Measurements from ENCODE around the gene ST3GAL2. TPM values are rescaled to one million over a fixed set of nuclear protein-coding genes. Genes with fewer than 3 reads are reported as not detected.
"Not testable (repeated sequence)": the region's sequence is repeated elsewhere in the genome, so short reads cannot be mapped to it uniquely, and the experiment has no call there.

The ST3GAL2 gene
- total RNA-seq, 1 experiment from 2014 or later, result 18.5 TPM

DNA sequence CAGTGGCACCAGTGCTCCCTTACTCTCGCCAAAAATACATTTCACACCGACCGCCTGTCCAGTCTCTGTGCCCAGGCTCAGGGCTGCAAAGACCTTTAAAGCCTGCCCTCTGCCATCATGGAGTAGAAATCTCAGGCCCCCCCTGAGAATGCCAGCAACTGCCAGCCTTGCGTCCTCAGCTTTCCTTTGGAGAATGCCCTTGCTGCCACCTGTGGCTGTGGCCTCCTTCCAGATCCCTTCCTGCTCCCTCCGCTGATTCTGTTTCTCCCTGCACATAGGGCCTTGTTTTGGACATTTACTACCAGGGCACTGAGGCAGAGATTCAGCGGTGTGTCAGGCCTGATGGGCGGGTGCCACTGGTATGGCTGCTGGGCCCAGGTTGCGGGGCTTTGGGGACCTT lies 28.7 kb upstream of the ST3GAL2 start:
- DNase-seq (ENCODE audit: low read depth), result no peak

DNA sequence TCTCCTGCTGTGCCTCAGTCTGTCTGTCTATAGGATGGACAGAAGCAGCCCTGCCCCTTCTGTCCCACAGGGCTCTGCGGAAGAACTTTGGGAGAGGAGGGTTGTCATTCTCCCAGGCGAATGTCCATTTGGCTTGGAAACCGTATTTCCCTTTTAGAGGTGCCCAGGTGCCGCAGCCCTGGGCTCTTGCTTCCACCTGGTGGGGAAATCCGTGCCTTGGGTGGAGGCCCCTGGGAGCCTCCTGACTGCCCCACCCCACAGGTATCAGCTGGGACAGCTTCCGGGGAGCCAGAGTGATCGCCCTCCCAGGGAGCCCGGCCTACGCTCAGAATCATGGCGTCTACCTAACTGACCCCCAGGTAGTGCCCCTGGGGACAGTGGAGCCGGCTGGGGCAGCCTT lies 28.2 kb upstream of the ST3GAL2 start:
- no peak for DNase-seq (ENCODE audit: low read depth)

DNA sequence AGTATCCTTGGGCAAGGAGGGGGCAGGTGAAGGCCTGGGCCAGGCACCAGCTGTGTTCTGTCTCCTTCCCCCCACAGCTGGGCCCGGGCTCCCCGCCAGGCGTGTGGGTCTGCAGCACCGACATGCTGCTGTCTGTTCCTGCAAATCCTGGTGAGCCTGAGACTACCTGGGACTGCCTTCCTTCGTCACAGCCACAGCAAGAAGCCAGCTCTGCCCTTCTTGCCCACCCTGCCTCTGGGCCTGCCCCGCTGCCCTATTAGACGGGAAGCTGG lies 27.8 kb upstream of the ST3GAL2 start:
- DNase-seq (ENCODE audit: low read depth), result no peak

DNA sequence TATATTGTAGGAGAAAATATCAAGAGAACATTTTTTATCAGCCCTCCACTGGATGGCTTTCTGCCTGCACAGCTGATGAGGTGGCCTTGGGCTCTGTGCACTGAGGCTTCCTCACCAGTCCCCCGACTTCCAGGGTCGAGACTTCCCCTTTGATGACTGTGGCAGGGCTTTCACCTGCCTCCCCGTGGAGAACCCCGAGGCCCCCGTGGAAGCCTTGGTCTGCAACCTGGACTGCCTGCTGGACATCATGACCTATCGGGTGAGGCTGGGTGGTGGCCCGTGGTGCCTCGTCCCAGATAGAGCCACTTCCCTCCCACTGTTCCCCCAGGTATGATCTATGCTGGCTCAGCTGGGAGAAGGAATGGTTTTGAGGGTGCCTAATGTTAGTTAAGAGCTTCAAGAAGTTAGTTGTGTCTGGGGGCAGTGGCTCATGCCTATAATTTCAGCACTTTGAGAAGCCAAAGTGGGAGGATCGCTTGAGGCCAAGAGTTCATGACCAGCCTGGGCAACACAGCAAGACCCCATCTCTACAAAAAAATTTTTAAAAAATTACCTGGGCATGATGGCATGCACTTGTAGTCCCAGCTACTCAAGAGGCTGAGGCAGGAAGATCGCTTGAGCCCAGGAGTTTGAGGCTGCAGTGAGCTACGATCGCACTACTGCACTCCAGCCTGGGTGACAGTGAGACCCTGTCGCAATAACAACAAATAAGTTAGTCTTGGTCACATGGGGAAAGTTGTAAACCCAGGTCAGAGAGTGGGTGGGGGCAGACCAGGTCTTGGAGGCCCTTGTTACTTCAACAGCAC lies 27.3 kb upstream of the ST3GAL2 start:
- no peak for DNase-seq (ENCODE audit: low read depth)

DNA sequence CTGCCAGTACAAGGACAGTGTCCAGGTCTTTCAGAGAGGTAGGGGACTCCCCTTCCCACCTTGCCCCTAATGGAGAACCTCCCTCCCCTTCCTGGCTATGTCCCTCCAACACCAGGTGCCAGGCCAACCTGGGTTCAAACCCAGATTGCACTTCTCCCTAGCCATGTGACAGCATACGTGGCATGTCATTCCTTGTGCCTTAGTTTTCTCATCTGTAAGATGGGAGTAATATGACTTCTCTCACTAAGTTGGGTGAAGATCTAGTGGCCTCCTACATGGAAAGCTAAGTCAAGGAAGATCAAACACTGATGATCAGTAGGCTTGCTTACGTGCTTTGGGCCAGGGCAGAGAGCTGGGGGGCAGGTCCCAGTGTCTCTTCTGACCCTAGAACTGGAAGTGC lies 24.3 kb upstream of the ST3GAL2 start:
- DNase-seq (ENCODE audit: low read depth), result no peak

DNA sequence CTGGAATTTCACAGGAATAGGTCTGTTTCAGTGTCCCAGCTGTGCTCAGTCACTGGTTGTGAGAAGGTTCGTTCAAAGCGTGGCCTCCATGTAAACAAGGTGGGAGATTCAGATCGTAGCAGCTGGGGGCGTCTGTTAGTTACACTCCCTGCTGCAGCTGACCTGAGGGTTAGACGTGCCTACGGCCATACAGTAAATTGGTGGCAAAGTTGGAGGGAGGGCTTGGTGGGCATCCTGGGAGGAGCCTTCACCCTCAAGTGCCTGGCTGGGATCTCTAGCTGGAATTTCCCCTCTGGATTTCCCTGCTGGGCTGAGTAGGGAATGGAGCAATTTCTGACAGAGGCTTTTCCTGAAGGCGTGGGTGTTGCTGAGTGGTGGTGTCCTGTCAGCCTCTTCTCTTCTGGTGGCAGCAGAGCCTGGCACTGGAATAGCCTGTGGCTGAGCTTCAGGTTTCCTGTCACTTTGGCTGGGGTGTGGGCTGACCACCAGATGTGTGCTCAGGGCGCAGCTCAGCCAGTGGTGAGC lies 21.9 kb upstream of the ST3GAL2 start:
- peak; percentile 68 for DNase-seq (ENCODE audit: low read depth)

DNA sequence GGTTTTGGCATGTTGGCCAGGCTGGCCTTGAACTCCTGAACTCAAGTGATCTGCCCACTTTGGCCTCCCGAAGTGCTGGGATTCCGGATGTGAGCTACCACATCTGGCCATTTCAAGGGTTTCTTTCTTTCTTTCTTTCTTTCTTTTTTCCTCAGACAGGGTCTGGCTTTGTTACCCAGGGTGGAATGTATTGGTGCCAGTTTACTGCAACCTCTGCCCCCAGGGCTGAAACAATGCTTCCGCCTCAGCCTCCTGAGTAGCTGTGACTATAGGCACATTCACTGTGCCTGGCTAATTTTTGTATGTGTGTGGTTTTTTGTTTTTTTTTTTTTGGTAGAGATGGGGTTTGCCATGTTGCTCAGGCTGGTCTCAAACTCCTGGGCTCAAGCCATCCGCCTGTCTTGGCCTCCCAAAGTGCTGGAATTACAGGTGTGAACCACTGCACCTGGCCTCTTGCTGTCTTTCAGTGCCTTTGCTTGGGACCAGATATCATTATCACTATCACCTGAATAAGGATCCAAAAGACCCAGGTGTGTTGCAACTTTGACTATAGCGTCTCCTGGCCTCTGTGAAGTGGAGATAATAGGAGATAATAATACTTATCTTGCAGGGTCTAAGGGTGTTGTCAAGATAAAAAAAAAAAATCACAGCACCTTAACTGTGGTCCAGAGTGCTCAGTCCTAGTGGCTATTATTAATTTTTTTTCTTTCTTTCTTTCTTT lies 18.7 kb upstream of the ST3GAL2 start:
- peak; percentile 24 for DNase-seq (ENCODE audit: low read depth)

DNA sequence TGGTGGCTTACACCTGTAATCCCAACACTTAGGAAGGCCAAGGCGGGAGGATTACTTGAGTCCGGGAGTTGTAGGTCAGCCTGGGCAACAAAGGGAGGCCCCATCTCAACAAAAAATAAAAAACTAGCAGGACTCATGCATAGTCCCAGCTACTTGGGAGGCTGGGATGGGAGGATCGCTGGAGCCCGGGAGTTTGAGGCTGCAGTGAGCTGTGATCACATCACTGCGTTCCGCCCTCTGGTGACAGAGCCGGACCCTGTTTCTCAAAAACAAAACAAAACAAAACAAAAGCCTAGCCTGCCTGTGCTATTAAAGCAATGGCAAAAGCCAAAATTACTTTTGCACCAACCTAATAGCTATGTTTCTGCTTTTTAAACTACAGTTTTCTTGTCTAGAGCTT lies 17.0 kb upstream of the ST3GAL2 start:
- DNase-seq (ENCODE audit: low read depth), result no peak

DNA sequence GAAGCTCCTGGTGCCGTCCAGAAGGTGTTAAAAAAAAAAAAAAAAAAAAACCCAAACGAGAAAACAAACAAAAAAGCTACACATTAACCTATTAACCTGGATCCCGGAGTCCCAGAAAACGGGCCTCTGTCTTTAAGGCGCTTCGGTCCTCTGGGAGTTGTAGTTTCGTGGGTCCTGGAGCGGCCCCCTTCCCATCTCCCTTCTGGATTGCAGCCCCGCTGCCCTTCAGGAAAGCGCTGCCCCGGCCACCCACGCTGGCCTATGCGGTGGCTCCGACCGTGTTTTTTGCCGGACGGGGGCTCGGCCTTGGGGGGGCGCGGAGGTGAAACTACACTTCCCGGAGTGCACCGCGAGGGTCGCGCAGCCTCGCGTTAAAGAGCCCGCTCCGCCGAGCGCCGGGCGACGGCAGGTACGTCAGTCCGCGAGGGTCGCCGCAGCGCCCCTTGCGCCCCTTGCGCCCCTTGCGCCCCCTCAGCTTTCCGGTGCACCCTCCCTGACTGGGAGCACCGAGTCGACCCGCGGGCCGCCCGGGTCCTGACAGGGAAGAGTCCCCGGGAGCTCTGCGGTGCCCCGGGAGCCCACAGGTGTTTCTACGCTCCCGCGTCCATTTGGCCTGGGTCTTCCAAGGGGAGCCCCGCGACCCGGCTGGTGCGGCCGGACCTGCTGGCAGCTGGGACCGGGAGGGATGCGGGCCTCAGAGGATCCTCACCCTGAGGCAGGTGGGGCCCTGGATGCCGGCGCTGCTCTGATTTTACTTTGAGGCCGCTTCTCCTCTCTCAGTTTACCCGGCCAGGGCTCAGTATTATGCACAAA lies 15.5 kb upstream of the ST3GAL2 start, which contains the start of gene FCSK:
FCSK (plus strand) TSS at position 374 of the 813 bp plus-strand sequence. CDS start 8,596 bp downstream, outside the sequence.
- peak; percentile 61 for DNase-seq (ENCODE audit: low read depth)

DNA sequence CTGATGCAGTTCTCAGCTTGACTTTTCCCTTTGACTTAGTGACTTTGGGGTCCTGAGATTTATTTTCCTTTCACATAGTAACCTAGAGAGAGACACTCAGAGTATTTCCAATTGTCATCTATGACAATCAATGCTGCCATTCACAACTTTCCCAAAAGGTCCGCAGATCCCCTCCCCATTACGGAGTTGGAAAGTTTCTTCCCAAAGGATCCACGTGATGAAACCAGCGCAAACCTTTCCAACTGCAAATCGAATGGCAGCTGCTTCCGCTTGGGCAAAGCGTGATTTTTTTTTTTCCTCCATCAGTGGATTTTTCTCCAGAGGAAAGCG lies 15.0 kb upstream of the ST3GAL2 start:
- DNase-seq (ENCODE audit: low read depth), result peak; percentile 43

DNA sequence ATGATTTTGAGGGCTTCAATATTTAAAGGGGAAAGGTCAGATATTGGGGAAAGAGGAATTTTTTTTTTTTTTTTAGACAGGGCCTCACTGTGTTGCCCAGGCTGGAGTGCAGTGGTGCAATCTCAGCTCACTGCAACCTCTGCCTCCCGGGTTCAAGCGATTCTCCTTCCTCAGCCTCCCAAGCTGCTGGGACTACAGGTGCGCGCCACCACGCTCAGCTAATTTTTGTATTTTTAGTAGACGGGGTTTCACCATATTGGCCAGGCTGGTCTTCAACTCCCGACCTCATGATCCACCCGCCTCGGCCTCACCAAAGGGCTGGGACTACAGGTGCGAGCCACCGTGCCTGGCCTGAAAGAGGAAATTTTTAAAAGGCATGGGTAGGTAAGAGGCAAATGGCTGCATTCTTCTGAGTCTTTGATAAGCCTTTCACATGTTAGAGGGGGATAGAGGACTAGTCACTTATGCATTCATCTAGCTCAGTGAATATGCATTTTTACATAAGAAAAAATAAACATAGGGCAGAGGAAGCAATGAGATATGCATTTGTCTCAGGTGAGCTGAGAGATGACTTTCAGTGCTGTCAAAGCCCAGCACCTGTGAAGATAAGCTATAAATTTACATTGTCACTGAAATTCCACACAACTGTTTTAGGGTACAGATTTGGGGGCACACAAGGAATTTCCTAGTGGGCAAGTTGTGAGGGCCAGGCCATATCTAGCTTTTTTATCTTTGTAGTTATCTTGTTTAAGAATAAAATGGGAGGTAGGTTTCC lies 14.4 kb upstream of the ST3GAL2 start:
- no peak for DNase-seq (ENCODE audit: low read depth)

DNA sequence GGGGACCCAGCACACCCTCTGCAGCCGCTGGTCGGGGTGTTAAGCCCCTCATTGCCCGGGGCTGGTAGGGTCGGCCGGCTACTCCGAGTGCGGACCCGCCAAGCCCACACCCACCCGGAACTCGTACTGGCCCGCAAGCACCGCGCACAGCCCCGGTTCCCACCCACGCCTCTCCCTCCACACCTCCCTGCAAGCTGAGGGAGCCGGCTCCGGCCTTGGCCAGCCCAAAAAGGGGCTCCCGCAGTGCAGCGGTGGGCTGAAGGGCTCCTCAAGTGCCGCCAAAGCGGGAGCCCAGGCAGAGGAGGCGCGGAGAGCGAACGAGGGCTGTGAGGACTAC lies 12.1 kb upstream of the ST3GAL2 start:
- not testable (repeated sequence) for DNase-seq (ENCODE audit: low read depth)

DNA sequence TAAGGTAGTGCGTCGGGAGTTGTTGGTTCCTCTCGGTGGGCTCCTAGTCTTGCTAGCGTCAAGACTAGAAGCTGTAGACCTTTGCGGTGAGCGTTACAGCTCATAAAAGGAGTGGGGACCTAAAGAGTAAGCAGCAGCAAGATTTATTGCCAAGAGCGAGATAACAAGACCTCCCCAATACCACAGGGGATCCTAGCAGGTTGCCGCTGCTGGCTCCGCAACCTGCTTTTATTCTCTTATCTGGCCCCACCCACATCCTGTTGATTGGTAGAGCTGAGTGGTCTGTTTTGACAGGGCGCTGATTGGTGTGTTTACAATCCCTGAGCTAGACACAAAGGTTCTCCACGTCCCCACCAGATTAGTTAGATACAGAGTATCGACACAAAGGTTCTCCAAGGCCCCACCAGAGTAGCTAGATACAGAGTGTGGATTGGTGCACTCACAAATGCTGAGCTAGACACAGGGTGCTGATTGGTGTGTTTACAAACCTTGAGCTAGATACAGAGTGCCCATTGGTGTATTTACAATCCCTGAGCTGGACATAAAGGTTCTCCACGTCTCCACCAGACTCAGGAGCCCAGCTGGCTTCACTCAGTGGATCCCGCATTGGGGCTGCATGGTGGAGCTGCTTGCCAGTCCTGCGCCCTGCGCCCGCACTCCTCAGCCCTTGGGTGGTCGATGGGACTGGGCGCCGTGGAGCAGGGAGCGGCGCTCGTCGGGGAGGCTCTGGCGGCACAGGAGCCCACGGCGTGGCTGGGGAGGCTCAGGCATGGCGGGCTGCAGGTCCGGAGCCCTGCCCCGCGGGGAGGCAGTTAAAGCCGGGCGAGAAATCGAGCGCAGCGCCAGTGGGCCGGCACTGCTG lies 11.5 kb upstream of the ST3GAL2 start:
- DNase-seq (ENCODE audit: low read depth), result not testable (repeated sequence)

DNA sequence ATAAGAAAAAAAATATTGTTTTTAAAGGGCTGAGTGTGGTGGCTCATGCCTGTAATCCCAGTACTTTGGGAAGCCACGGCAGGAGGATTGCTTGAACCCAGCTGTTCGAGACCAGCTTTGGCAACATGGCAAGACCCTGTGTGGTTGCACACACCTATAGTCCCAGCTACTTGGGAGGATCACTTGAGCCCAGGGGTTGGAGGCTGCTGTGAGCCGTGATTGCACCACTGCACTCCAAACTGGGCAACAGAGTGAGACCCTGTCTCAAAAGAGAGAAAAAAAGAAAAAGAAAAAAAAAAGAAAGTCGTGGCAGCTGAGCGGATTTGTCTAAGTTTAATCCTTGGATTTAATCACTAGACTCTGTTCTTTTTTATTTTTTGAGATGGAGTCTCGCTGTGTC lies 9.2 kb upstream of the ST3GAL2 start:
- DNase-seq (ENCODE audit: low read depth), result no peak

DNA sequence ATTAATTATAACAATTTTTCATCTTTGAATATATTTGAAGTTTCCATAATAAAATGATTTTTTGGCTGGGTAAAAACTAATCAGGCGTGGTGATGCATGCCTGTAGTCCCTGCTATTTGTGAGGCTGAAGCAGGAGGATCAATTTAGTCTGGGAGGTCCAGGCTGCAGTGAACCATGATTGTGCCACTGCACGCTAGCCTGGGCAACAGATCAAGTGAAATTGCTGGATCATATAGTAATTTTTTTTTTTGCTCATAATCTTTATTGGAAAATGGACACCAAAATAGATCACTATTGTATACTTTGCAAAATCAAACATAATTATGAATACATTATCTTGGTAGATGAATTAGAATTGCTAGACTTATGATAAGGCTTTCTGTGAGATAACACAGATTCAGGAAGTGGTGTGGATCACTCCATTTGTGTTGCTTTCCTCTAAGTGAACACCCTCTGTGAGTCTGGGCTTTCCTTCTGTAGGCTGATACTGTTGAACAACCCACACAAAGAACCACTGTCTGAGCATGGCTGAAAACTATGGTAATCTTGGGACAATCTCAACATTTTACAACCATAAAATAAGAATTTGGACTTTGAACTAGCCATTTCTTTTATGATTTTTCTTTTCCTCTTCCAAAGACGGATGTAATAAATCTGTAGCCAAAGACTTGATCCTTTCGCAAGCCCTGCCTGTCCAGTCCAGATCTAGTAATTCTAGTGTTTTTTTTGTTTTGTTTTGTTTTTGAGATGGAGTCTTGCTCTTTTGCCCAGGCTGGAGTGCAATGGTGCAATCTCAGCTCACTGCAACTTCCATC lies 5.6 kb upstream of the ST3GAL2 start:
- DNase-seq (ENCODE audit: low read depth), result no peak

DNA sequence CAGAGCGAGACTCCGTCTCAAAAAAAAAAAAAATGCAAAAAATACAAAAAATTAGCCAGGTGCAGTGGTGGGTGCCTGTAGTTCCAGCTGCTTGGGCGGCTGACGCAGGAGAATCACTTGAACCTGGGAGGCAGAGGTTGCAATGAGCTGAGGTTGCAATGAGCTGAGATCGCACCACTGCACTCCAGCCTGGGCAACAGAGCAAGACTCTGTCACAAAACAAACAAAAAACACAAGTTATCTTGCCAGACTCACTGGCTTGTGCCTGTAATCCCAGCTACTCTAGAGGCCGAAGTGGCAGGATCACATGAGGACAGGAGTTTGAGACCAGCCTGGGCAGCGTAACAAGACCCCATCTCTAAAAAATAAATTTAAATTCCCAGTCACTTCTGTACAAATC lies 3.4 kb upstream of the ST3GAL2 start:
- DNase-seq (ENCODE audit: low read depth), result no peak

DNA sequence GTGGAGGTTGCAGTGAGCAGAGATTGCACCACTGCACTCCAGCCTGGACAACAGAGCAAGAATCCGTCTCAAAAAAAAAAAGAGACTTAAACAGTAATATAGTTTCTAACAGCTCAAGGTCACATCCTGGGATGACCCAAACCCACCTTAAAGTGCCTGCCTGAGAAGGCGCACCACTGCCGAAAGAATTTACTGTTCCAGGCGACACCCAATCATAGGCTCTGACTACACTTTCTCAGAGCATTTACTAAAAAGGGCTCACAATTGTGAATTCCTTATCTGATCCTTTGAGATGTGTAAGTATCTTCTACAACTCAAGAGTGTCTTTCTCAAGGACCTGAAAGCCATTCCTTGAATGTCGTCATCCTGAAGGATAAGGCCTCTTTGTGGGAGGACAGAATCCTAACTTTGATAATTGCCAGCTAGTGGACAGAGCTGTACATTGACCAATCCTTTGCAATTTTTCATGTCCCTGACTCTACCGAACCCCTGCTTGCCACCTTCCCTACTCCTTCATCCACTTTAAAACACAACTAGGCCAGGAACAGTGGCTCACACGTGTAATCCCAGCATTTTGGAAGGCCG lies 2.6 kb upstream of the ST3GAL2 start:
- no peak for DNase-seq (ENCODE audit: low read depth)

DNA sequence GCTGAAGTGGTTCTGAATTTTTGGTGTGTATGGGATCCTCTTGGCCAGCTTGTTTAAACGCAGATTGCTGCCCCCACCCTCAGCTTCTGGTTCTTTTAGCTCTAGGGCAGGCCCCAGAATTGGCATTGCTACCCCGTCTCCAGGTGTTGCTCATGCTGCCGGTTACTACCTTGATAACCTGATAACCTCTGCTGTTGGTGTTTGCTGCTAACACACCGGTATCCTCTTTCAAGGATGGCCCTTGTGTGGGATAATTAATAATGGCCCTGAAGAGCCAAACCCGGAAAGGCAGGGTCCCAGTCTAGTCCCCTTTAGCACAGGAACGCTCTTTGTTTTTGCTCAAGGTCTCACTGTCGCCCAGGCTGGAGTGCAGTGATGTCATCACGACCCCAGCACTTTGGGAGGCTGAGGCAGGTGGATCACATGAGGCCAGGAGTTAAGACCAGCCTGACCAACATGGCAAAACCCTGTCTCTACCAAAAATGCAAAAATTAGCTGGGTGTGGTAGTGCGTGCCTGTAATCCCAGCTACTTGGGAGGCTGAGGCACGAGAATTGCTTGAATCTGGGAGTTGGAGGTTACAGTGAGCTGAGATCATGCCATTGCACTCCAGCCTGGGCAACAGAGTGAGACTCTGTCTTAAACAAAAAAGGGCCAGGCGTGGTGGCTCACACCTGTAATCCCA lies 1.3 kb upstream of the ST3GAL2 start:
- no peak for DNase-seq (ENCODE audit: low read depth)

DNA sequence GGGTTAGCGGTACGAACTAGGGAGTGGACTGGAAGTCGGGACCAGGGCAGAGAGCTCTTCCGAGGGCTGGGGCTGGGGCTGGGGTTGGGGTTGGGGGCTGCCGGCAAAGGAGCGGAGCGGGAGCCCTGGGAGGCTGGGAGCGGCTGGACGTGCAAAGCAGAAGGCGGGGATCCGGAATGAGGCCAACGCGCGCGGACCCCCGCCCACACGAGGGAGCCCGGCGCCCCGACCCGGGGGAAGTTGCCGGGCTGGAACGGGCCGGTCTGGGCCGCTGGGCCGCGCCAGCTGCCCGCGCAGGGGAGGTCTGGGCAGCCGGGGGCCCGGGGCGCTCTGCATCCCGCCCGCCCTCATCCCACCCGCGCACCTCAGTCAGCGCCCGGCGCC lies 323 bp downstream of the ST3GAL2 start:
- no peak for DNase-seq (ENCODE audit: low read depth)

All from RPMI7951 (cell line).